GM18909 (cell line): ENCODE data around the gene ITM2C.

Experiments
- ATAC-seq: cut with Tn5 transposase; IDR thresholded peaks from one replicate; pipeline ENCODE4 v1.9.1; 2021; ENCODE audit warnings: mild to moderate bottlenecking; ENCODE audit not compliant: unreplicated experiment, poor library complexity

The ITM2C gene

GRCh38 chr2:230887342-230887741 is 22.6 kb downstream of the ITM2C start:
- no peak for ATAC-seq

GRCh38 chr2:230888824-230889400 is 24.2 kb downstream of the ITM2C start:
- ATAC-seq = no peak

GRCh38 chr2:230889911-230890601 is 25.3 kb downstream of the ITM2C start:
- ATAC-seq = no peak

GRCh38 chr2:230890646-230891045 is 25.9 kb downstream of the ITM2C start:
- no peak for ATAC-seq

GRCh38 chr2:230891064-230891463 is 26.3 kb downstream of the ITM2C start:
- no peak for ATAC-seq

- ATAC-seq = no peak
Observed at GRCh38 chr2:230891509-230891908, 26.8 kb downstream of the ITM2C start.

- peak; percentile 77 for ATAC-seq
Observed at GRCh38 chr2:230893338-230893737, 28.6 kb downstream of the ITM2C start.

- ATAC-seq = peak; percentile 49
Observed at GRCh38 chr2:230893841-230894781, 29.4 kb downstream of the ITM2C start.

GRCh38 chr2:230895536-230896345 is 31.0 kb downstream of the ITM2C start:
- no peak for ATAC-seq

GRCh38 chr2:230896346-230897115 is 31.8 kb downstream of the ITM2C start:
- no peak for ATAC-seq

GRCh38 chr2:230898016-230898712 is 33.4 kb downstream of the ITM2C start:
- no peak for ATAC-seq

GRCh38 chr2:230898713-230899091 is 34.0 kb downstream of the ITM2C start:
- ATAC-seq = no peak

GRCh38 chr2:230899287-230899686 is 34.5 kb downstream of the ITM2C start:
- no peak for ATAC-seq

GRCh38 chr2:230899786-230900185 is 35.0 kb downstream of the ITM2C start:
- ATAC-seq = no peak

GRCh38 chr2:230900336-230900995 is 35.7 kb downstream of the ITM2C start:
- no peak for ATAC-seq

- ATAC-seq = no peak
Observed at GRCh38 chr2:230901006-230901405, 36.3 kb downstream of the ITM2C start.

GRCh38 chr2:230902180-230902899 is 37.6 kb downstream of the ITM2C start:
- ATAC-seq = peak; percentile 72
